HCT116 (cell line): ENCODE results near the gene CCSER1. TPM values are rescaled to one million over a fixed set of nuclear protein-coding genes. Genes with fewer than 3 reads are reported as not detected.

Experiments
- ATAC-seq: fragments of 200-7000 bp; cut with Tn5 transposase; 2 replicates; pipeline ENCODE4 v1.9.1; 2020; ENCODE audit warnings: mild to moderate bottlenecking, moderate library complexity
- BruUV-seq: library from RNA; stranded (reverse); fragments of 400-500 nt; replicated peaks from 2 replicates; lab custom pipeline; 2021; lab: Mats Ljungman, UMichigan
- CTCF ChIA-PET: fragments of 300-600 bp; sonication (Branson Sonifier 250); formaldehyde crosslinking; loops from one replicate; lab custom pipeline; 2021; ENCODE audit warnings: antibody characterized with exemption; lab: Charles Lee
- POLR2A ChIA-PET: fragments of 300-600, 350-600 bp; sonication (Branson Sonifier 250); formaldehyde crosslinking; loops from one replicate; lab custom pipeline; 2021; ENCODE audit warnings: antibody characterized with exemption; lab: Charles Lee
- RAD21 ChIA-PET, 2 experiments: fragments of 300-600 bp; sonication (Branson Sonifier 250); formaldehyde crosslinking; loops; one replicate each; lab custom pipeline; 2023; ENCODE audit warnings: low total read pairs in 2 of 2; ENCODE audit not compliant: uncharacterized antibody in 2 of 2, unreplicated experiment in 2 of 2, low non-redundant PET in 1 of 2; lab: Charles Lee
- DNase-seq: peaks from one replicate; pipeline ENCODE4 v3.0.0-alpha.2; 2010; ENCODE audit warnings: low read depth, low spot score
- H2AFZ ChIP-seq: fragments of 200-600 bp; shearing (Covaris generic), sonication (generic); 2 replicates; pipeline ENCODE4 v1.6.1; 2017; ENCODE audit warnings: low read depth, mixed run types, mixed read lengths, antibody characterized with exemption, low read length; ENCODE audit not compliant: poor library complexity, severe bottlenecking
- H3K27ac ChIP-seq: 2 replicates; pipeline ENCODE4 v1.5.1; 2012; ENCODE audit warnings: low read depth, low read length
- H3K27me3 ChIP-seq: fragments of 200-600 bp; sonication (generic); 2 replicates; pipeline ENCODE4 v1.6.1; 2016; ENCODE audit warnings: mixed run types, low read length, mixed read lengths; ENCODE audit not compliant: insufficient read depth
- H3K36me3 ChIP-seq, 2 experiments: fragments of 200-500 bp in 1 of 2; fragments of 200-600 bp in 1 of 2; sonication (Bioruptor generic) in 1 of 2; sonication (generic) in 1 of 2; 2 replicates each; pipeline versions ENCODE4 v1.5.1 to v1.6.1; 2014 to 2016; ENCODE audit warnings: low read length in 2 of 2, inconsistent platforms in 1 of 2, mixed read lengths in 1 of 2, mixed run types in 1 of 2; ENCODE audit not compliant: insufficient read depth in 2 of 2, control insufficient read depth in 1 of 2
- H3K4me1 ChIP-seq, 2 experiments: fragments of 200-600 bp in 1 of 2; sonication (generic) in 1 of 2; 2 replicates each; pipeline versions ENCODE4 v1.5.1 to v1.6.1; 2012 to 2017; ENCODE audit warnings: low read length in 2 of 2, inconsistent platforms in 1 of 2, mild to moderate bottlenecking in 1 of 2, mixed read lengths in 1 of 2, mixed run types in 1 of 2, moderate library complexity in 1 of 2; ENCODE audit not compliant: insufficient read depth in 2 of 2, control insufficient read depth in 1 of 2
- H3K4me2 ChIP-seq: fragments of 200-600 bp; sonication (generic); 2 replicates; pipeline ENCODE4 v1.6.1; 2017; ENCODE audit warnings: mixed run types, low read length, mixed read lengths
- H3K4me3 ChIP-seq, 2 experiments: fragments of 200-600 bp in 1 of 2; sonication (generic) in 1 of 2; replicated peaks in 1 of 2; 2 replicates each; pipeline ENCODE4 v1.5.1; 2011 to 2016; ENCODE audit warnings: low read length in 2 of 2, control low read depth in 1 of 2, low read depth in 1 of 2, mild to moderate bottlenecking in 1 of 2, mixed read lengths in 1 of 2, mixed run types in 1 of 2
- H3K79me2 ChIP-seq: fragments of 200-600 bp; sonication (generic); 2 replicates; pipeline ENCODE4 v1.6.1; 2017; ENCODE audit warnings: mild to moderate bottlenecking, mixed run types, low read length, moderate library complexity, mixed read lengths; ENCODE audit not compliant: insufficient read depth
- H3K9ac ChIP-seq: fragments of 200-600 bp; sonication (generic); 2 replicates; pipeline ENCODE4 v1.6.1; 2016; ENCODE audit warnings: low read length, mixed read lengths
- H3K9me2 ChIP-seq: fragments of 200-600 bp; sonication (generic), shearing (Covaris generic); 2 replicates; pipeline ENCODE4 v1.6.1; 2017; ENCODE audit warnings: mixed run types, mild to moderate bottlenecking, moderate library complexity; ENCODE audit not compliant: insufficient read depth
- H3K9me3 ChIP-seq, 2 experiments: fragments of 200-500 bp in 1 of 2; fragments of 200-600 bp in 1 of 2; sonication (Bioruptor generic) in 1 of 2; sonication (generic) in 1 of 2; 2 replicates each; pipeline ENCODE4 v1.6.1; 2014 to 2017; ENCODE audit warnings: low read length in 2 of 2, mixed read lengths in 2 of 2, inconsistent platforms in 1 of 2, low read depth in 1 of 2, mild to moderate bottlenecking in 1 of 2, mixed run types in 1 of 2, moderate library complexity in 1 of 2; ENCODE audit not compliant: control insufficient read depth in 1 of 2, insufficient read depth in 1 of 2
- H4K20me1 ChIP-seq: fragments of 200-600 bp; sonication (generic), shearing (Covaris generic); 2 replicates; pipeline ENCODE4 v1.6.1; 2017; ENCODE audit warnings: mixed run types, mild to moderate bottlenecking, moderate library complexity; ENCODE audit not compliant: insufficient read depth
- CBX3 ChIP-seq: IDR thresholded peaks from 2 replicates; pipeline ENCODE4 v1.6.1; 2012; ENCODE audit warnings: low read depth
- CEBPB ChIP-seq: IDR thresholded peaks from 2 replicates; pipeline ENCODE4 v1.6.1; 2012; ENCODE audit warnings: low read depth
- ELF1 ChIP-seq: IDR thresholded peaks from 2 replicates; pipeline ENCODE4 v1.6.1; 2012; ENCODE audit warnings: low read depth, borderline replicate concordance
- EZH2 ChIP-seq: fragments of 200-600 bp; sonication (generic); IDR thresholded peaks from 2 replicates; pipeline ENCODE4 v1.6.1; 2017; ENCODE audit warnings: antibody characterized with exemption, mixed run types
- EZH2phosphoT487 ChIP-seq: fragments of 200-600 bp; IDR thresholded peaks from 2 replicates; pipeline ENCODE4 v1.6.1; 2018; ENCODE audit warnings: antibody characterized with exemption, borderline replicate concordance
- FOSL1 ChIP-seq: IDR thresholded peaks from 2 replicates; pipeline ENCODE4 v1.6.1; 2012; ENCODE audit warnings: low read depth
- JUND ChIP-seq: IDR thresholded peaks from 2 replicates; pipeline ENCODE4 v1.6.1; 2012
- POLR2A ChIP-seq: IDR thresholded peaks from 2 replicates; pipeline ENCODE4 v1.7.0; 2011; ENCODE audit warnings: borderline replicate concordance; ENCODE audit not compliant: insufficient read depth, insufficient read length; ENCODE audit errors: extremely low read depth
- POLR2AphosphoS5 ChIP-seq: IDR thresholded peaks from 2 replicates; pipeline ENCODE4 v1.6.1; 2011; ENCODE audit warnings: mild to moderate bottlenecking, low read depth, low read length, moderate library complexity
- RAD21 ChIP-seq: IDR thresholded peaks from 2 replicates; pipeline ENCODE4 v1.6.1; 2012; ENCODE audit warnings: low read depth, mild to moderate bottlenecking
- SIN3A ChIP-seq: IDR thresholded peaks from 2 replicates; pipeline ENCODE4 v1.6.1; 2012; ENCODE audit warnings: low read depth
- SP1 ChIP-seq: IDR thresholded peaks from 2 replicates; pipeline ENCODE4 v1.6.1; 2012; ENCODE audit warnings: low read depth
- SRF ChIP-seq: IDR thresholded peaks from 2 replicates; pipeline ENCODE4 v1.6.1; 2012; ENCODE audit warnings: low read depth
- TCF7L2 ChIP-seq: IDR thresholded peaks from 2 replicates; pipeline ENCODE4 v1.7.0; 2011; ENCODE audit warnings: borderline replicate concordance, inconsistent platforms; ENCODE audit not compliant: insufficient read depth, insufficient read length; ENCODE audit errors: extremely low read depth
- ZBTB33 ChIP-seq: IDR thresholded peaks from 2 replicates; pipeline ENCODE4 v1.6.1; 2011; ENCODE audit warnings: mild to moderate bottlenecking, low read length, moderate library complexity; ENCODE audit not compliant: insufficient replicate concordance; ENCODE audit errors: extremely low read depth
- intact Hi-C: fragments of 100-400 bp; cut with micrococcal nuclease; formaldehyde crosslinking; loops from 2 replicates; pipeline ENCODE4 v1.10.0; 2022
- total RNA-seq: library from RNA; stranded (reverse); gene quantifications from one replicate; pipeline ENCODE4 v1.2.1, GENCODE V29; 2021; ENCODE audit not compliant: unreplicated experiment

The CCSER1 gene
- total RNA-seq, 1 experiment from 2014 or later, result 6.7 TPM

GRCh38 chr4:90904021-90904420 lies 776.8 kb downstream of the CCSER1 start:
- Histone ChIP-seq H3K4me3 (no peak overlapping the region), H3K36me3 (no peaks in the 10 kb centered on the region), H3K4me1 (peaks cover 0 to 4% of the 10 kb centered on the region in 2 experiments; a peak in 2 of 4 replicates), H3K9me3 (peaks cover 0 to 11% of the 10 kb centered on the region in 2 experiments; a peak in 1 of 4 replicates), H3K27me3 (no peaks in the 10 kb centered on the region)
- CTCF ChIA-PET, result no interaction called here
- BruUV-seq, result no TSS peak
- TF ChIP-seq CBX3, result no peak
- TF ChIP-seq FOSL1, result peak; percentile 47; the same call in 1 of the 2 replicates
- no peak for TF ChIP-seq RAD21
- TF ChIP-seq JUND, result peak; percentile 37
- TF ChIP-seq SP1, result peak; percentile 25; the same call in 1 of the 2 replicates
- TF ChIP-seq, all 23 proteins: peak for 3
- peak overlapping the region; percentile 19 for H3K4me2 ChIP-seq
- H2AFZ ChIP-seq, result no peak overlapping the region
- no peak overlapping the region for H3K9ac ChIP-seq
- POLR2A ChIA-PET, result no interaction called here
- no peaks in the 10 kb centered on the region for H4K20me1 ChIP-seq
- no peak for ATAC-seq
- H3K27ac ChIP-seq, result no peak overlapping the region
- RAD21 ChIA-PET, result no interaction called here
- no peak for DNase-seq
- intact Hi-C loops, result no loop called here
- no peaks in the 10 kb centered on the region for H3K79me2 ChIP-seq
- H3K9me2 ChIP-seq, result no peaks in the 10 kb centered on the region

GRCh38 chr4:90906239-90906638 lies 779.0 kb downstream of the CCSER1 start:
- POLR2A ChIA-PET, result no interaction called here
- H3K9me3 ChIP-seq, result peaks cover 0 to 10% of the 10 kb centered on the region in 2 experiments; a peak in 1 of 4 replicates
- RAD21 ChIA-PET, result no interaction called here
- H2AFZ ChIP-seq, result no peak overlapping the region
- no peak for TF ChIP-seq POLR2AphosphoS5
- no peak for TF ChIP-seq ELF1
- TF ChIP-seq EZH2, result no peak
- TF ChIP-seq RAD21, result no peak
- no peak for TF ChIP-seq CBX3
- no peak for TF ChIP-seq POLR2A
- TF ChIP-seq SRF, result no peak
- TF ChIP-seq ZBTB33, result no peak
- TF ChIP-seq EZH2phosphoT487, result no peak
- no peak for TF ChIP-seq CEBPB
- TF ChIP-seq SIN3A, result no peak
- no peak for TF ChIP-seq TCF7L2
- no peaks in the 10 kb centered on the region for H3K36me3 ChIP-seq
- CTCF ChIA-PET, result no interaction called here
- peaks cover 0 to 4% of the 10 kb centered on the region in 2 experiments; a peak in 2 of 4 replicates for H3K4me1 ChIP-seq
- no peaks in the 10 kb centered on the region for H4K20me1 ChIP-seq
- H3K79me2 ChIP-seq, result no peaks in the 10 kb centered on the region
- H3K27me3 ChIP-seq, result no peaks in the 10 kb centered on the region
- no peak overlapping the region for H3K9ac ChIP-seq
- no peak overlapping the region for H3K27ac ChIP-seq
- BruUV-seq, result no TSS peak
- H3K4me3 ChIP-seq, result no peak overlapping the region
- no peak for ATAC-seq
- intact Hi-C loops, result no loop called here
- no peak for DNase-seq
- H3K4me2 ChIP-seq, result no peak overlapping the region
- no peaks in the 10 kb centered on the region for H3K9me2 ChIP-seq
